A673 (cell line): ENCODE data around the gene TNS3.

Experiments used
- EZH2 ChIP-seq: fragments of 200-600 bp; sonication (generic); IDR thresholded peaks from 2 replicates; pipeline ENCODE4 v1.6.1; 2017; ENCODE audit warnings: borderline replicate concordance, low read depth, mild to moderate bottlenecking, mixed read lengths, antibody characterized with exemption, low read length; ENCODE audit not compliant: poor library complexity, severe bottlenecking
- TF ChIP-seq, protein P1 (sequence below): fragments of 300-800, 200-600 bp; sonication (generic); conservative IDR thresholded peaks from 2 replicates; pipeline ENCODE4 v1.5.1; 2017; ENCODE audit warnings: low read depth, mild to moderate bottlenecking, antibody characterized with exemption, low read length, moderate library complexity, mixed read lengths

DNA sequence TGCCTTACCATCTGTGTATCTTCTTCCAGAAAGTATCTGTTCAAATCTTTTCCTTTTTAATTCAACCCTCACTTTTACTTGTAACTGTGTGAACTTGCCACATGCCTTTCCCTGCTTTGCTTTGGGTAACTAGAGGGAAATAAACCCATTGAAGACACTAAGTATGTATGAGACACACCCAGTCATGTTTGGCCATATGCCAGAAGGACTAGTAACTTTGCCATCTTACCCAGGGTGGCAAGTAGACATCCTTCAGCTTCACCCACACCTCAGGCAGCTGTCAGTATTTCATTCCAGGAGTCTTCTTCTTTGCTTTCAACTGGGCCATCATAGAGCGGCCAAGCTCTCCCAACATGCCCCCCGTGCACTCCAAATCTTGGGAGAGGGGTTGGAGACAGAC lies 323.1 kb downstream of the TNS3 start:
- TF ChIP-seq, protein P1, sequence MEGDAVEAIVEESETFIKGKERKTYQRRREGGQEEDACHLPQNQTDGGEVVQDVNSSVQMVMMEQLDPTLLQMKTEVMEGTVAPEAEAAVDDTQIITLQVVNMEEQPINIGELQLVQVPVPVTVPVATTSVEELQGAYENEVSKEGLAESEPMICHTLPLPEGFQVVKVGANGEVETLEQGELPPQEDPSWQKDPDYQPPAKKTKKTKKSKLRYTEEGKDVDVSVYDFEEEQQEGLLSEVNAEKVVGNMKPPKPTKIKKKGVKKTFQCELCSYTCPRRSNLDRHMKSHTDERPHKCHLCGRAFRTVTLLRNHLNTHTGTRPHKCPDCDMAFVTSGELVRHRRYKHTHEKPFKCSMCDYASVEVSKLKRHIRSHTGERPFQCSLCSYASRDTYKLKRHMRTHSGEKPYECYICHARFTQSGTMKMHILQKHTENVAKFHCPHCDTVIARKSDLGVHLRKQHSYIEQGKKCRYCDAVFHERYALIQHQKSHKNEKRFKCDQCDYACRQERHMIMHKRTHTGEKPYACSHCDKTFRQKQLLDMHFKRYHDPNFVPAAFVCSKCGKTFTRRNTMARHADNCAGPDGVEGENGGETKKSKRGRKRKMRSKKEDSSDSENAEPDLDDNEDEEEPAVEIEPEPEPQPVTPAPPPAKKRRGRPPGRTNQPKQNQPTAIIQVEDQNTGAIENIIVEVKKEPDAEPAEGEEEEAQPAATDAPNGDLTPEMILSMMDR: no peak
- no peak for TF ChIP-seq EZH2
